Neural cell (in vitro differentiated cells): Measurements from ENCODE around the gene C17orf58.

Experiments used
- CTCF ChIP-seq: fragments of 450-650 bp; IDR thresholded peaks from 2 replicates; pipeline ENCODE4 v1.5.1; 2014; ENCODE audit warnings: antibody characterized with exemption, mild to moderate bottlenecking, moderate library complexity; ENCODE audit not compliant: poor library complexity, severe bottlenecking
- EP300 ChIP-seq: fragments of 450-650 bp; conservative IDR thresholded peaks from 2 replicates; pipeline ENCODE4 v1.6.1; 2014; ENCODE audit warnings: antibody characterized with exemption, mild to moderate bottlenecking, moderate library complexity; ENCODE audit not compliant: poor library complexity, severe bottlenecking
- EZH2 ChIP-seq: fragments of 200-600, 300-800 bp; shearing (Covaris generic), sonication (generic); IDR thresholded peaks from 2 replicates; pipeline ENCODE4 v1.6.1; 2014; ENCODE audit warnings: antibody characterized with exemption, low read length, borderline replicate concordance, mild to moderate bottlenecking; ENCODE audit not compliant: insufficient read depth, poor library complexity, severe bottlenecking
- MXI1 ChIP-seq: fragments of 450-650 bp; conservative IDR thresholded peaks from 2 replicates; pipeline ENCODE4 v1.6.1; 2014; ENCODE audit warnings: antibody characterized with exemption, mild to moderate bottlenecking; ENCODE audit not compliant: poor library complexity, severe bottlenecking
- POLR2AphosphoS5 ChIP-seq: IDR thresholded peaks from 2 replicates; pipeline ENCODE4 v1.6.1; 2012
- SMC3 ChIP-seq: fragments of 450-650 bp; conservative IDR thresholded peaks from 2 replicates; pipeline ENCODE4 v1.6.1; 2014; ENCODE audit warnings: antibody characterized with exemption, mild to moderate bottlenecking, moderate library complexity; ENCODE audit not compliant: poor library complexity
- TAF1 ChIP-seq: IDR thresholded peaks from 2 replicates; pipeline ENCODE4 v1.6.1; 2012; ENCODE audit warnings: low read depth
- TF ChIP-seq, protein P1 (sequence below): IDR thresholded peaks from 2 replicates; pipeline ENCODE4 v1.6.1; 2012; ENCODE audit warnings: borderline replicate concordance

- TF ChIP-seq, protein P1, sequence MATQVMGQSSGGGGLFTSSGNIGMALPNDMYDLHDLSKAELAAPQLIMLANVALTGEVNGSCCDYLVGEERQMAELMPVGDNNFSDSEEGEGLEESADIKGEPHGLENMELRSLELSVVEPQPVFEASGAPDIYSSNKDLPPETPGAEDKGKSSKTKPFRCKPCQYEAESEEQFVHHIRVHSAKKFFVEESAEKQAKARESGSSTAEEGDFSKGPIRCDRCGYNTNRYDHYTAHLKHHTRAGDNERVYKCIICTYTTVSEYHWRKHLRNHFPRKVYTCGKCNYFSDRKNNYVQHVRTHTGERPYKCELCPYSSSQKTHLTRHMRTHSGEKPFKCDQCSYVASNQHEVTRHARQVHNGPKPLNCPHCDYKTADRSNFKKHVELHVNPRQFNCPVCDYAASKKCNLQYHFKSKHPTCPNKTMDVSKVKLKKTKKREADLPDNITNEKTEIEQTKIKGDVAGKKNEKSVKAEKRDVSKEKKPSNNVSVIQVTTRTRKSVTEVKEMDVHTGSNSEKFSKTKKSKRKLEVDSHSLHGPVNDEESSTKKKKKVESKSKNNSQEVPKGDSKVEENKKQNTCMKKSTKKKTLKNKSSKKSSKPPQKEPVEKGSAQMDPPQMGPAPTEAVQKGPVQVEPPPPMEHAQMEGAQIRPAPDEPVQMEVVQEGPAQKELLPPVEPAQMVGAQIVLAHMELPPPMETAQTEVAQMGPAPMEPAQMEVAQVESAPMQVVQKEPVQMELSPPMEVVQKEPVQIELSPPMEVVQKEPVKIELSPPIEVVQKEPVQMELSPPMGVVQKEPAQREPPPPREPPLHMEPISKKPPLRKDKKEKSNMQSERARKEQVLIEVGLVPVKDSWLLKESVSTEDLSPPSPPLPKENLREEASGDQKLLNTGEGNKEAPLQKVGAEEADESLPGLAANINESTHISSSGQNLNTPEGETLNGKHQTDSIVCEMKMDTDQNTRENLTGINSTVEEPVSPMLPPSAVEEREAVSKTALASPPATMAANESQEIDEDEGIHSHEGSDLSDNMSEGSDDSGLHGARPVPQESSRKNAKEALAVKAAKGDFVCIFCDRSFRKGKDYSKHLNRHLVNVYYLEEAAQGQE, result no peak
- TF ChIP-seq EZH2, result no peak
- TF ChIP-seq CTCF, result no peak
- no peak for TF ChIP-seq POLR2AphosphoS5
- TF ChIP-seq EP300, result no peak
- no peak for TF ChIP-seq TAF1
- no peak for TF ChIP-seq MXI1
- no peak for TF ChIP-seq SMC3
Measured at GRCh38 chr17:68015081-68015723, 18.9 kb upstream of the C17orf58 start.
